ENCODE measurements around the gene MAN2A2.

MAN2A2 gene

GRCh38 chr15:90902840-90903732 lies at the start of gene MAN2A2:
Gene MAN2A2, plus strand, starts transcription at chr15:90903302. Its CDS starts 906 bp downstream, at chr15:90904208.
- peak; percentile 69 for DNase-seq (ENCODE audit: low read depth)

- no peak for DNase-seq (ENCODE audit: low read depth)
These were observed 48.0 kb upstream of the MAN2A2 start for GRCh38 chr15:90855139-90855538.

- DNase-seq (ENCODE audit: low read depth): no peak
These were observed 45.8 kb upstream of the MAN2A2 start for GRCh38 chr15:90857337-90857736.

- DNase-seq (ENCODE audit: low read depth): no peak
These were observed 45.1 kb upstream of the MAN2A2 start for GRCh38 chr15:90857883-90858443.

- DNase-seq (ENCODE audit: low read depth): no peak
These were observed 43.6 kb upstream of the MAN2A2 start for GRCh38 chr15:90859234-90860131.

GRCh38 chr15:90860450-90860849 lies 42.7 kb upstream of the MAN2A2 start:
- no peak for DNase-seq (ENCODE audit: low read depth)

- DNase-seq (ENCODE audit: low read depth): no peak
These were observed 42.0 kb upstream of the MAN2A2 start for GRCh38 chr15:90860942-90861675.

- no peak for DNase-seq (ENCODE audit: low read depth)
These were observed 40.6 kb upstream of the MAN2A2 start for GRCh38 chr15:90862487-90862886.

- no peak for DNase-seq (ENCODE audit: low read depth)
These were observed 39.9 kb upstream of the MAN2A2 start for GRCh38 chr15:90862964-90863778.

GRCh38 chr15:90863987-90864386 lies 39.1 kb upstream of the MAN2A2 start:
- no peak for DNase-seq (ENCODE audit: low read depth)

- no peak for DNase-seq (ENCODE audit: low read depth)
These were observed 38.6 kb upstream of the MAN2A2 start for GRCh38 chr15:90864507-90864906.

GRCh38 chr15:90865702-90866101 lies 37.4 kb upstream of the MAN2A2 start:
- DNase-seq (ENCODE audit: low read depth): no peak

- no peak for DNase-seq (ENCODE audit: low read depth)
These were observed 36.9 kb upstream of the MAN2A2 start for GRCh38 chr15:90866161-90866715.

- DNase-seq (ENCODE audit: low read depth): no peak
These were observed 36.3 kb upstream of the MAN2A2 start for GRCh38 chr15:90866800-90867199.

- no peak for DNase-seq (ENCODE audit: low read depth)
These were observed 34.8 kb upstream of the MAN2A2 start, which contains the start of gene FURIN for GRCh38 chr15:90868261-90868689. Gene FURIN, plus strand, starts transcription at chr15:90868588. Its CDS starts 7,153 bp downstream, at chr15:90875741.

- no peak for DNase-seq (ENCODE audit: low read depth)
These were observed 34.0 kb upstream of the MAN2A2 start for GRCh38 chr15:90869140-90869541.

- DNase-seq (ENCODE audit: low read depth): peak; percentile 42
These were observed 33.3 kb upstream of the MAN2A2 start for GRCh38 chr15:90869601-90870353.

GRCh38 chr15:90870354-90871138 lies 32.6 kb upstream of the MAN2A2 start:
- no peak for DNase-seq (ENCODE audit: low read depth)
